HG03139 (cell line): ENCODE measurements around the gene MYBPHL.

Experiments
- ATAC-seq: cut with Tn5 transposase; IDR thresholded peaks from one replicate; pipeline ENCODE4 v1.9.1; 2021; ENCODE audit not compliant: unreplicated experiment

Gene MYBPHL, protein sequence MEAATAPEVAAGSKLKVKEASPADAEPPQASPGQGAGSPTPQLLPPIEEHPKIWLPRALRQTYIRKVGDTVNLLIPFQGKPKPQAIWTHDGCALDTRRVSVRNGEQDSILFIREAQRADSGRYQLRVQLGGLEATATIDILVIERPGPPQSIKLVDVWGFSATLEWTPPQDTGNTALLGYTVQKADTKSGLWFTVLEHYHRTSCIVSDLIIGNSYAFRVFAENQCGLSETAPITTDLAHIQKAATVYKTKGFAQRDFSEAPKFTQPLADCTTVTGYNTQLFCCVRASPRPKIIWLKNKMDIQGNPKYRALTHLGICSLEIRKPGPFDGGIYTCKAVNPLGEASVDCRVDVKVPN

DNA sequence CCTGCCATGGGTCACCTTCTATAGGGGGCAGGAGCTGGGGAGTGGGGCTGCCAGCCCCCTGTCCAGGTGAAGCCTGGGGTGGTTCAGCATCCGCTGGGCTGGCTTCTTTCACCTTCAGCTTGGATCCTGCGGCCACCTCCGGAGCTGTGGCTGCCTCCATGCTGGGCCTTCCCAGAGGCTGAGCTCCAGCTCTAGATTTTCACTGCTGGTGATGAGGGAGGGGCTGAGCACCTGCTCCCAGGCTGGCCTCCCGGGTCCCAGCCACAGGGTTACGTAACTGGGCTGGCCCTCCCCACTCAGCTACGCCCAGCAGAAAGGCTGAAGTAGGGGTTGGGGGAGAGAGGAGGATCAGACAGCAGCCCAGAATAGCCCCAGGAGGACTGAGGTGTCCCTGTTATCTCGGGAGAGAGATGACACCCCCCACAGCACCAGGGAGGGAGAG is at the start of gene MYBPHL:
MYBPHL (minus strand) TSS at position 180 of the 442 bp plus-strand sequence; CDS start at position 160, 20 bp downstream.
- no peak for ATAC-seq

DNA sequence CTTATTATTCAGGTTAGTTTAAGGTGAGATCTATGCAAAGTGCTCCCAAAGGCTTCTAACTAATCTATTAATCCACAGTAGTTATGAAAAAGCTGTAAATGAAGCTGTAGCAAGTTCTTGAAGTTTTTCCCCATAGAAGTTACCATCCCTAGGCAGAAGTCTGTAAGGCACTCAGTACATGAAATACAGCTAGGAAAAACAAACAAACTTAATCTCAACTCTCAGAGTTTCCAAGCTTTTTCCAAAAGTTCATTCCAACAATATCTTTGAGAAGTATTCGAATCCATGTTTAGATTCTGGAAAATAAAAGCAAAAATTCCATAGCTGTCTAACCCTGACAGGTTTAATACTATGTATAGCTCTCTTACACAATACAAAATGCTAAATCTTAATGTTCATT is 49.7 kb upstream of the MYBPHL start:
- ATAC-seq, result no peak

DNA sequence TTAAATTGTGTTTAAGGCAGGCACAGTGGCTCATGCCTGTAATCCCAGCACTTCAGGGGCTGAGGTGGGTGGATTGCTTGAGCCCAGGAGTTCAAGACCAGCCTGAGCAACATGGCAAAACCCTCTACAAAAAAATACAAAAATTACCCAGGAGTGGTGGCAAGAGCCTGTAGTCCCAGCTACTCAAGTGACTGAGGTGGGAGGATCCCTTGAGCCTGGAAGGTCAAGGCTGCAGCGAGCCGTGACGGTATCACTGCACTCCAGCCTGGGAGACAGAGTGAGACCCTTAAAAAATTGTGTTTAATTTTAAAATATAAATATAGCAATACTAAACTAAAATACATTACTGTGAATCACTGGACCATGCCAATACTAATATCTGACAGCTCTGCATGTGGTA is 48.1 kb upstream of the MYBPHL start:
- no peak for ATAC-seq

DNA sequence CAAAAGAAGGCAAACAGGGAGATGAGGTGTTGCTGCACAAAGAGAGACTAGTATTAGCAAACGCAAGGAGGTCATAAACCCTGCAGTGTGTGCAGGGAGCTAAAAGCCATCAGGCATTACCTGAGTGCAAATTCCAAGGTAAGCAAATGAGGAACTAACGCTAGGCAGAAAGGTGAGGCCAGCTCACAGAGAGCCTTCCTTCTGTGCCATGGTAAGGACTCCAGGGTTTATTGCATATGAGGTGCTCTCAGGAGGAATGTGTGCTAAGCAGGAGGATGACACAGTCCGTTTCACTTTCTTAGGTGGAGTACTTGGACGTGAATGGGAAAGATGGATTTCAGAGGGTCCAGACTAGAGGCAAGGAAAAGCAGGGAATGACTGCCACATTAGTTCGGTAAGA is 44.6 kb upstream of the MYBPHL start:
- ATAC-seq, result no peak

DNA sequence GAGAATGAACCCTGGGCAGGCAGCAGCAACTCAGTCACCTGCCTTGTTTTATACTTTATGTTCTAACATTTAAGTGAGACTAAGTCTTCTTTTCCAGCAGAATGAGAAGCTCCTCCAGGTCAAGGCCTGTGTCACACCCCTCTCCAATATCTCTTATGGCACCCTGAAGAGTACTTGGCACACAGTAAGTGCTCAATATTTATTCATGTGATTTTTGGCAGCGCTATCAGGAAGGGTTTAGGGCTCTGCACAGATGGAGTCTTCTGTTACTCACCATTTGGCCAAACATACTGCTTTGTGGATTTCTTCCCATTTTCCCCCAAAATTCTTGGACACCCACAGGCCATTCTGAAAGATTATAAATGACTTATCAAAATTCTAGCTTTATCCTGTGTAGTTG is 43.8 kb upstream of the MYBPHL start:
- ATAC-seq, result no peak

DNA sequence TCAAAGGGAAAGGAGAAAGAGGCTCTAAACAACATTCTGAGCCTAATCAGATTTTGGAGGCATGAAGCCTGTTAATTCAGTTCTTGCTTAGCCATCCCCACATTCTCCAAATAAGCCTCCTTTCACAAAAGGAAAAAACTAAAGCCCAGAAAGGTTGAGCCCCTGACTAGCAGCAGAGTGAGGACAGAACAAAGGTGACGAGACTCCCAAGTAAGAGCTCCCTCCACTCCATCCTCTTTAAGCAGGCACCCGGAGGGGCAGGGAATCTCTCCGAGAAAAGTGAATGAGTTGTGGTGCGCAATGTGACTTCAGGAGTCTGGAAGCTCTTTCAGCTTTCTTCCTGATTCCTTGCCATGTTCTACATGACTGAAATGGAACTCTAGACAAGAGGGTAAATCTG is 43.4 kb upstream of the MYBPHL start:
- ATAC-seq, result no peak

DNA sequence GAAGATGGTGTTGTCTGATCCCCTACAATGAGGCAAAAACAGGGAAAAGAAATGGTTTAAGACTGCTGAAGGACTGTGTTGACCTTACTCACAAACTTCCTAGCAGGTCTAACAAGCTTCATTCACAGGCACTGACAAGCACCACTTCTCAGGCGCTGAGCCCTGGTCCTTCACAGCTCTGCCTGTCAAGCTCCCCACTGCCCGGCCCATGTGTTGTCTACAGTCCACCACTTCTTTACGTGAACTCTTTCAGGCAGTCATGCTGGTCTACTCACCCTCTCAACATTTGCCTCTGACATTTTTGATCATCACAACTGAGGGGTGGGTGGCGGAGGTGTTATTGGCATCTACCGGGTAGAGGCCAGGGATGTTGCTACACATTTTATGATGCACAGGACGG is 40.7 kb upstream of the MYBPHL start:
- no peak for ATAC-seq

DNA sequence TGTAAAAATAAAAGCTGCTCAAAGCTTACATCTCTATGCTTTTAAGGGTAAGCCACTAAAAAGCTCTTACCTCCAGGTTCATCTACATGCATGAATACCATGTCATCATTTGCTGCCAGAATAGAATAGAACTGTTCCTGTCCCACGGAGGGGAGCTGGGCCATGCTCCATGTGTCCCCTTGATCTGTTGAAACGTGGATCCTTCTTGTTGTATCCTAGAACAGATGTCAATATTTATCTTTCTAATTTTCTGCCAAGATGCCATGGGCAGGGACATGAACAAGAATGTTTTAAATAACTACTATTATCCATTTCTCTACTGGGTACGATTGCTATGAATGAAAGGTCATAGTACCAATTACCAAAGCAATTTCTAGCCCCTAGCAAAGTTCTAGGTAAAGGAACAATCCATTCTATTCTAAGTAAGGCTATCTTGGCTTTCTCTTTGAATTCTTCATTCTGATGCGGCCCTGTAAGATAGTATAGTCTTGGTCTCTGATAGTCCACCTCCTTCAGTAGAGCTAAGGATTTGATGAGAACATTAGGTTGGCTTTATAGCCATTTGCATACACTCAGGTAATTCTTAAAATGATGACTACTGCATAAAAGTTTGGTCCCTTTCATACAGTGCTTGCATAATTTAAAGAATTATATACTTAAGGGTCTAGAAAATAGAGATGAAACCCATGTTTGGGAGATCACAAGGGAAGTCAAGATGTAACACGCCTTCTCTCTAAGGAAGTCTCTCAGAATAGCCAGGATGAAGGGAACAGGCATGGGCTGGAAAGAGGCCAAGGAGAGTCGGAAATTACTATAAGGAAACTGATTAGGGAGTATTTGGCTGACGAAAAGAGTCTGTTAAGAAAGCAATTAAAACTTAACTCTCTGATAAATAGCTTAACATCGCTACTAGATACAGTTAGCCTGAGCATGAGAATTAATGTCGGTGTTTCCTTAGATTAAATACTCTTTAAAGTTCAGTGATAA is 35.4 kb upstream of the MYBPHL start:
- no peak for ATAC-seq

DNA sequence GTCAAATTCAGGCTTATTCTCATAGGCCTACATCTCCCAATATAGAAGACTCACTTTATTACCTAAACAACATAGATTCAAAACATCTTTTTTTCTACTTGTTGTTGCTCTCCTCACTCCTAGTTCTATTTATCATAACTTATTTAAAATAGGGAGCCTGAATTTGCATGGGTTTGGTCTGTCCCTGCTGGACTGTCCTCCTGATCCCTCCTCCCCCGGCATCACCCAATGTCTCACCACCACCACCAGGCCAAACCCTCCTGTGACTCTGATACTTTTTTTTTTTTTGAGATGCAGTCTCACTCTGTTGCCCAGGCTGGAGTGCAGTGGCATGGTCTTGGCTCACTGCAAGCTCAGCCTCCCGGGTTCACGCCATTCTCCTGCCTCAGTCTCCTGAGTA is 31.8 kb upstream of the MYBPHL start:
- no peak for ATAC-seq

DNA sequence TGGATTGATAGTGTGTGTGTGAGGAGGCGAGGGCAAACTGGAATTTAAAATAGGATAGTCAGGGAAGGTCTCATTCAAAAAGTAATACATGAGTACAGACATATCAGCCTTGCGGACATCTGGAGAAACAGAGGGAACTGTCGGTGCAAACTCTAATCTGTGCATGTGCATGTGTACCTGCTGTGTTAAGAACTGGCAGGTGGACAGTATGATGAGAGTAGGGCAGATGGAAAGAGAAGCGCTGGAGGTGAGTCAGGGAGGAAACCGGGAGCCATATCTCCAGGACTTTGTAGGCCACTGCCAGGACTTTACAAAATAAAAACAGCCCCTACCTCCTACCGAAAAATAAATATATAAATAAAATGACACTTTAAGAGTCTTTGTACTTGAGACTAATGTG is 31.3 kb upstream of the MYBPHL start:
- ATAC-seq, result no peak

DNA sequence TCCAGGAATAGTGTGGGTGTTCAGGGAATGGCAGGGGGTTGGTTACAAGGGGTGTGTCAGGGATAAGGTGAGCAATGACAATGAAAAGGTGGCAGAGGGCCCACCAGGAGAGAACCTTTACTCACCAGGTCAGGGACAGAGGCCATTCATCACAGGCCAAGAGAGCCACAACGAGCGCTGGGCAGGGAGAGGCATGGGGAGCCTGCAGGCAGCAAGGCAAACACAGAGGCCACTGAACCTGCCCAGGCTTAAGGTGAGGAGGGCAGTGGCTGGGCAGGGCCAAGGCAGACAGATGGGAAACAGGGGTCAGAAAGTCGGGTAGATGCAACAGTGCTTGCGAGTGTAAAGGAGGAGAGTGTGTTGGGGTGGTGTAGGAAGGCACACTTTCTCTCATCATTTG is 28.3 kb upstream of the MYBPHL start:
- ATAC-seq, result no peak

DNA sequence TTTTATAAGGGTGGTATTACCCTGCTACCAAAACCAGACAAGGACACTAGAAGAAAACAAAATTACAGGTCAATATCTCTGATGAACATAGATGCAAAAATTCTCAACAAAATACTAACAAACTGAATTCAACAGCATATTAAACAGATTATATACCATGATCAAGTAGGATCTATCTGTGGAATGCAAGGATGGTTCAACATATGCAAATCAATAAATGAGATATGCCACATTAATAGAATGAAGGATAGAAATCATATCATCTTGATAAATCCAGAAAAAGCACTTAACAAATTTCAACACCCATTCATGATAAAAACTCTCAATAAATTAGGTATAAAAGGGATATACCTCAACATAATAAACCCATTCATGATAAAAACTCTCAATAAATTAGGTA is 24.3 kb upstream of the MYBPHL start:
- no peak for ATAC-seq

DNA sequence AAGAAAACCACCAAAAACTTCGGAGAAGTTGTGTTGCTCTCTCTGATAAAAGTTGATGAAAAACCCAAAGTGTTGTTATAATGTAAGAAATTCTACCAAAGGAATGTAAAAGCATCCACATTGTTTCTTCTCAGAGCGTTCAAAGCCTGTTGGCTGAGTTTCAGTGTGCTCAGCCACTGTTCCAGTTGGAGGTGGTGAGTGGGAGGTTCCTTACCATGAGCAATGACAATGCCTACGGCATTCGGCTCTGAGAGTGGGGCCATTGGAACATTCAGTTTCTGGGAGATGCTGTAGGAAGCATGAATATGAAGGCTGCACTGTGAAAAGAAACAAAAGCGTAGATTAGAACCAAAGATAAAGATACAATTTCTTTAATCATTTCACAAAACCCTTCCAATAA is 20.5 kb upstream of the MYBPHL start:
- no peak for ATAC-seq

DNA sequence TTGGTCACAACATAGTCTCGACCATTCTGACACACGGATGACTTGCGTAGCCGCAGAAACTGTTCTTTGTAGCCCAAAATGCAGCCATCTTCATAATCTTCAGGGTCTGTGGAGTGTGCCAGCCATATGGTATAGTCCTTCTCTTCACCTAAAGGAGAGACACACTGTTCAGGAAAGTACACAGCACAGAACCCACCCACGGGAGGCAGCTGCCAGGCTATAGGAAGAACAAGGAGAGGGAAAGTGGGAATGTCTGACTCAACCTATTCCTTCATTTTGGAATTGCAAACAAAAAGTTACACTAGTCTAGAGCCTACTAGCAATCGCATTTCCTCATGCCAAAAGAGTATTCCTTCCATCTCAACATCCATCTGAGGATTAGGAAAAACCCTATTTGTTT is 16.2 kb upstream of the MYBPHL start:
- ATAC-seq, result no peak

DNA sequence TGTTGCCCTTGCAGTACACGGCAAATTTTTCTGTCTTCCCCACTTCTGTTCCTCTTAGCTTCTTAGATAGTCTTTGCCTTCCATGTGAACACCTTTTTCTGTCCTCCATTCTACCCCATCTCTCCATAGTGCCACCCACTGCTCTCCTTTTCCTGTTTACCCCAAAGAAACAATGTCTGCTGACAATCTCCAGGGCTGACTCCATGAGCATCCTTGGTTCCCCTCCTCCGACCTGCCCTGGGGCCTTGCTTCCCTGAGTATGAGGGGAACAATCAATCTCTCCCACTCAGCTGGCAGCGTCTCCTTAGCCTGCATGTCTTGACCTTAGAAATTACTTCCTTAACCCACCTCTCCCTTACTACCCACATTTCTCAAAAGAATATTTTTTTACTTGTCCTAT is 12.3 kb upstream of the MYBPHL start:
- no peak for ATAC-seq

DNA sequence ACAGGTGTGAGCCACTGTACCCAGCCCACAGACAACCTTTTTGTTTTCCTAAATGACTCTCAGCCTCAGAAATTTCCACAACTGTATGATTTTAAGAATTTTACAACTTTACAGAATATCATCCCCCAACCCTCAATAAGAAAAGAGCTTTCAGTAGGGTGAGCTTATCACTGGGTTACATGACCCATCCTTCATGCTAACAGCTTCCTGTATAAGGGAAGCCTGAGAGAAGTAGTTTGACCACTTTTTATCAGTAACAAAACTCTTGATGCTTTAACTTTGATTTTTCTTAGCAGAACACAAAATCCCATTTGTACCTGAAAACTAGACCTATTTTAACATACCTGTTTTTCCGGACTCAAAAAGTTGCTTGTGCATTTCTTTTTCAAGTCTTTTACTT is 9.7 kb upstream of the MYBPHL start:
- ATAC-seq, result no peak

DNA sequence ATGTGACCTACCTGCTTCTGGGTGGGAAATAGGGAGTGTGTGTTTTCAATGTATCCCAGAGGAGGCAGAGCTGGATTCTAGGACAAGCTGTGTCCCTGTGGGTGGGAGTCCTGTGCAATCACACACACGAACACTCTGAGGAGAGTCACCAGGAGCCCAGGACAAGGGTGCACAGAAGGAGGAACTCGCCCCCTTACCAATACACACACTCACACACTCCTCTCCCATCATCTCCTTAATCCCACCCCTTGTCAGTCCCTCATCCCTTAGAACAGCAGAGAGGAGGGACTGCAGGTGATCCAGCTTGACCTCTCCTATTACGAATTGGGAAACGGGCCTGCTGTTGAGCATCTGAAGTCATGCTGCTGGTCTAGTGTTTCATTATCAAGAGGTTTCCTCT is 8.5 kb upstream of the MYBPHL start:
- ATAC-seq, result no peak

DNA sequence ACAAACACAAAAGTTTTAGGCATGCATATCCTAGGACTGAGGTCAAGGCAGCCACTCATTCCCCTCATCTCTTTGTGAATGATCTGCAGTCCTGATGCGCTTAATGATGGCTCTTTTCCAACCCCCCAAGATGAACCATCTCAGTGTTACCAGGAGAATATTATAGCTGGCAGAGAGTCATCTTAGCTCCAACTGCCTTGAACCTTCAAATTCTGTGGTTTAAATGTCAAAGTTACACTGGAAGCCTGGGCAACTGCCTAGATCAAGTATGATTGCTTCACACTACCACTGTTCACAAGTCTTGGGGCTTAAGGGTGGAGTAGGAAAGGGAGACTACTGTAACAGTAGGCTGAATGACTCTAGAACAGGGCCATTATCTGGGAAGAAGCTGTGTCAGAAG is 8.0 kb upstream of the MYBPHL start:
- ATAC-seq, result no peak

DNA sequence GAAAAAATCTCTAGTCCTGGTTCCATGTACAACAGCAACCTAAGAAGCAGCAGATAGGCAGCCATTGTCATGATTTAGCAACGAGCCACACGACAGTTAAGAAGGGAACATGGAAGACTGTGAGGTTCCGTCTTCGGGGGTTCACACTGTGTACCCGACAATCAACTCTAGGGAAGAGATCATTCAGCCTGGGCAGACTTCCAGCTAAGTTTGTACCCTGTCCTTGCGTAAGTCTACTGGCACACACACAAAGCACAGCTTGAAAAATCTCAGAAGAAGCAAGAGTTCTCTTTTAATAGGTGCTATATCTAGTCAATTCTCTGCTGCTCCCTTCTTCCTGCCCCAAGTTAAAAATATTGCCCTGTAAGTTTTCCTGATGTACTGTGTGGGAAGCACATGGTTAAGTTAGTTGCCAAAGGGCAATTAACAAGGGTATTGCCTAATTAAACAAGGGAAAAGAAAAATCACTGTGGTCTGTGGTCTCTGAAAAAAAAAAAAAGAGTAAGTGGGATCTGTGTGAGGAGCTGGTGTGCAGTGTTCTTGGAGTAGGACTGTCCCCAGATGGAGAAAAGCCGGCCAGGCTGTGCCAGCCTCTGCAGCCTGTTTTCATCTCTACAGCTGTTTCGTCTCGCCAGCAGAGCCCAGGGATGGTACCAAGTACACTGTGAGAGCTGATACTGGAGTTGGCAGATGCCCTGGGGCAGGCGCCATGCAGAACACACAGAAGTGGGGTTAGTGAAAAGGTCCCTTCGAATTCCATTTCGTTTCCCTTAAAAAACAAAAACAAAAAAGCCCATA is 6.4 kb upstream of the MYBPHL start:
- ATAC-seq, result no peak

DNA sequence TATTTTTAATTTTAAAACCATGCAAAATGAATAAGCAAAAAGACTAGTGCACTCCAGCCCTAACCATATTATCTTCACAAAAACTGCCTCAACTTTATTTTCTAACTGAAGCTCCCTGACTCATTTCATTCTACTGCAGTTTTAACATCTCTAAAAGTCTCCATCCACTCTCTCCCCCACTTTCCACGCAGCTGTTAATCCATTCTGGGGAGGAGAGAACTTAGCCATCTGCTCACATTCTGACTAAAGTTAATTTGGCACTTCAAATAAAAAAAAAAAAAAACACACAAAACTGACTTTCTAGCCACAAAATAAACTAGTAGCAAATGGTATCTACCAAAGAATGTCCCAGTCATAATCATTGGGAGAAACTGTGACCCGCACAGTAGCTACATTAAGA is 5.4 kb upstream of the MYBPHL start:
- ATAC-seq, result no peak

DNA sequence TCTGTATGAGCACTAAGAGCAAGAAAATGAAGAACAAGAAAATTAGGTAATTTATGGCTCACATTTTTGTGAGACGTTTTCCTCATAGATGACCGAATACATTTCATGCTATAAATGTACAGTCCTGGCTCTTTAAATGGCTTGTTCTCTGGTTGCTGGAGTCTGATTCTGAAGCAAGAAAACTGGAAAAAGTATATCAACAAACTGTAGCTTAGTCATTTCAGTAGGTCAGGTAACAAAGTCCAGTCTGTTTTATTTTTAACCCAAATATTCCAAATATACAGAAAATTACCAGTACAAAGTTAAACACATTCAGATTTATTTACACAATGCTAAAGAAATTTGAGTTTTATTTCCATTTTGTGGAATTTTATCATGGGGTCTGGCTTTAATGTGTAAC is 2.5 kb upstream of the MYBPHL start:
- ATAC-seq, result no peak
